AG04450 (cell line): ENCODE measurements around the gene MOGAT3. TPM values are rescaled to one million over a fixed set of nuclear protein-coding genes. Genes with fewer than 3 reads are reported as not detected.

Experiments used
- CTCF ChIA-PET: fragments of 300-600, 350-600 bp; formaldehyde crosslinking; extraction: SDS; loops from one replicate; lab custom pipeline; 2022; ENCODE audit warnings: antibody characterized with exemption, inconsistent platforms; lab: Charles Lee
- POLR2A ChIA-PET: fragments of 350-600 bp; formaldehyde crosslinking; extraction: SDS; loops from one replicate; lab custom pipeline; 2021; ENCODE audit warnings: antibody characterized with exemption, inconsistent platforms; lab: Yijun Ruan, JAX
- DNase-seq: peaks from one replicate; pipeline ENCODE4 v3.0.0-alpha.2; 2011; ENCODE audit warnings: low read depth, low spot score
- H3K27ac ChIP-seq: one replicate; pipeline ENCODE4 v1.5.1; 2012; ENCODE audit warnings: low read depth, low read length, control low read depth
- H3K27me3 ChIP-seq: one replicate; pipeline ENCODE4 v1.6.0; 2012; ENCODE audit warnings: low read length; ENCODE audit not compliant: control insufficient read depth, insufficient read depth
- H3K4me3 ChIP-seq: 2 replicates; pipeline ENCODE4 v1.5.1; 2011; ENCODE audit warnings: mild to moderate bottlenecking, low read depth, low read length, control low read depth
- H3K9me3 ChIP-seq: 2 replicates; pipeline ENCODE4 v1.5.1; 2012; ENCODE audit warnings: low read length; ENCODE audit not compliant: control insufficient read depth, insufficient read depth
- CTCF ChIP-seq: IDR thresholded peaks from 2 replicates; pipeline ENCODE4 v1.5.1; 2011; ENCODE audit warnings: low read depth, low read length, control low read depth, inconsistent platforms
- polyA plus RNA-seq: library from polyadenylated mRNA; depleted of rRNA; stranded (reverse); fragments of >200 nt; gene quantifications from 2 replicates; pipeline ENCODE4 v1.2.3, GENCODE V29; 2011

The MOGAT3 gene
- polyA plus RNA-seq, 1 experiment, result not detected

GRCh38 chr7:101225650-101226049 is 24.8 kb upstream of the MOGAT3 start:
- ChIA-PET POLR2A (interaction anchor here (0.6 kb wide), 1 partner anchor 9 kb away, joined by 3 read pairs; no protein-coding TSS in a partner anchor), CTCF (interaction anchor here (0.7 kb wide), 1 partner anchor 24 kb away, joined by 3 read pairs; no protein-coding TSS in a partner anchor)
- no peak overlapping the region for H3K27ac ChIP-seq
- H3K27me3 ChIP-seq, result no peaks in the 10 kb centered on the region
- TF ChIP-seq CTCF, result no peak
- no peak overlapping the region for H3K4me3 ChIP-seq
- no peak for DNase-seq
- no peaks in the 10 kb centered on the region; the same call in 1 of the 2 replicates for H3K9me3 ChIP-seq

- Histone ChIP-seq H3K27ac (no peak overlapping the region), H3K27me3 (no peaks in the 10 kb centered on the region), H3K9me3 (no peaks in the 10 kb centered on the region; the same call in 1 of the 2 replicates), H3K4me3 (no peak overlapping the region)
- POLR2A ChIA-PET, result interaction anchor here (0.7 kb wide), 1 partner anchor 20 kb away, joined by 3 read pairs; no protein-coding TSS in a partner anchor
- CTCF ChIA-PET, result no interaction called here
- no peak for DNase-seq
- no peak for TF ChIP-seq CTCF
These were observed 22.7 kb upstream of the MOGAT3 start for GRCh38 chr7:101223528-101223927.

GRCh38 chr7:101222275-101222830 is 21.5 kb upstream of the MOGAT3 start:
- DNase-seq, result no peak
- ChIA-PET POLR2A (no interaction called here), CTCF (interaction anchor here (0.6 to 1.4 kb wide), 2 partner anchors 28 to 30 kb away, joined by 6 to 7 read pairs; no protein-coding TSS in a partner anchor)
- H3K4me3 ChIP-seq, result no peak overlapping the region
- H3K27me3 ChIP-seq, result no peaks in the 10 kb centered on the region
- H3K9me3 ChIP-seq, result no peaks in the 10 kb centered on the region; the same call in 1 of the 2 replicates
- no peak for TF ChIP-seq CTCF
- no peak overlapping the region for H3K27ac ChIP-seq

- ChIA-PET CTCF (interaction anchor here (1.1 to 2.6 kb wide), 3 partner anchors 24 to 76 kb away, joined by 3 to 9 read pairs (median 5); no protein-coding TSS in a partner anchor), POLR2A (no interaction called here)
- Histone ChIP-seq H3K27me3 (no peaks in the 10 kb centered on the region), H3K4me3 (no peak overlapping the region), H3K9me3 (no peaks in the 10 kb centered on the region; the same call in 1 of the 2 replicates), H3K27ac (no peak overlapping the region)
- no peak for DNase-seq
- TF ChIP-seq CTCF, result no peak
These were observed 19.5 kb upstream of the MOGAT3 start for GRCh38 chr7:101220295-101220694.
